GM12873 (cell line): ENCODE data around the gene GP1BB.
A peak's percentile ranks its signal among the peaks of the same experiment; 100 is the strongest.

Source experiments
- CTCF ChIP-seq: IDR thresholded peaks from 2 replicates; pipeline ENCODE4 v1.5.1; 2012; ENCODE audit warnings: low read depth, mild to moderate bottlenecking, moderate library complexity, low read length, control low read depth; ENCODE audit not compliant: insufficient read depth; ENCODE audit errors: missing control alignments

Gene GP1BB

DNA sequence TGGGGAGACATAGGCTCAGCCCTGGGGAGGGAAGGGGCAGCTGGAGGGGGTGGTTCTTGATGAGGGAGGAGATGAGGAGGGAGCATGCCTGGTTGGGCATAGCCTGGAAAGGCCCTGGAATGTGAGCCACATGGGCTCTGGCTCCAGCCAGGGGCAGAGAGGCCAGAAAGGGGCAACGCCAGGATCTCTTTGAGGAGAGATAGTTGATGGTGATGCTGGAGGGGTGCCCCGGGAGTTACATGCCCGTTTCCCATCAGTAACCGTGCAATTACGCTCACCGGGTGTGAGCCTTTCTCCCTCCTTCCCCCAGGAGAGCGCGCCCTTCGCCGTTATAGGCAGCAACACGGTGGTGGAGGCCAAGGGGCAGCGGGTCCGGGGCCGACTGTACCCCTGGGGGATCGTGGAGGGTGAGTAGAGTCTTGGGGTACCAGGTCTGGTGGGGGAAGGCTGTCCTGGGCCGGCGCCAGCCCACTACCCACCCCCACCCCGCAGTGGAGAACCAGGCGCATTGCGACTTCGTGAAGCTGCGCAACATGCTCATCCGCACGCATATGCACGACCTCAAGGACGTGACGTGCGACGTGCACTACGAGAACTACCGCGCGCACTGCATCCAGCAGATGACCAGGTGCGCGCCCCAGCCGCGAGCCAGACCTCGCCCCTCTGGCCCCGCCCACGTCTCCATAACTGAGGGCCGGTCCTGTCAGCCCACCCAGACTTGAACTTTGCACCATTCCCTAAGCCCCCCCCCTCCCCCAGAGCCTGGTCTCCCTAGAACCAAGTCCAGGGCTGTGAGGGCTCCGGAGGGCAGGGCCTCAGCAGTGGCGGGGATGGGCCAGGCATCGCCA is 1.8 kb upstream of the GP1BB start:
- no peak for TF ChIP-seq CTCF

- no peak for TF ChIP-seq CTCF
Measured at GRCh38 chr22:19722178-19722981, 959 bp upstream of the GP1BB start.

DNA sequence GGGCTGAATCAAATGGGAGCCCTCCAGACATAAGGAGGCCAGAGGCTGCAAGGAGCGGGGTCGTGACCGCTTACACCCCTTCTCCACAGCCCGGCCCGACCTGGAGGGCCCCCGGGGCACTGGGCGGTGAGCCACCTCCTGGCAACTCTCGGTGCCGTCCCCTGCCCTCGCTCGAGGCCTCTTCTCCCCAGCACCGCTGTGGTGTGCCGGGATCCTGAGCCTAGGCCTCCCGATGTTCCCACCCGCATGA is 432 bp upstream of the GP1BB start:
- TF ChIP-seq CTCF, result no peak

GRCh38 chr22:19723983-19724827 is 866 bp downstream of the GP1BB start:
- peak; percentile 36 for TF ChIP-seq CTCF

DNA sequence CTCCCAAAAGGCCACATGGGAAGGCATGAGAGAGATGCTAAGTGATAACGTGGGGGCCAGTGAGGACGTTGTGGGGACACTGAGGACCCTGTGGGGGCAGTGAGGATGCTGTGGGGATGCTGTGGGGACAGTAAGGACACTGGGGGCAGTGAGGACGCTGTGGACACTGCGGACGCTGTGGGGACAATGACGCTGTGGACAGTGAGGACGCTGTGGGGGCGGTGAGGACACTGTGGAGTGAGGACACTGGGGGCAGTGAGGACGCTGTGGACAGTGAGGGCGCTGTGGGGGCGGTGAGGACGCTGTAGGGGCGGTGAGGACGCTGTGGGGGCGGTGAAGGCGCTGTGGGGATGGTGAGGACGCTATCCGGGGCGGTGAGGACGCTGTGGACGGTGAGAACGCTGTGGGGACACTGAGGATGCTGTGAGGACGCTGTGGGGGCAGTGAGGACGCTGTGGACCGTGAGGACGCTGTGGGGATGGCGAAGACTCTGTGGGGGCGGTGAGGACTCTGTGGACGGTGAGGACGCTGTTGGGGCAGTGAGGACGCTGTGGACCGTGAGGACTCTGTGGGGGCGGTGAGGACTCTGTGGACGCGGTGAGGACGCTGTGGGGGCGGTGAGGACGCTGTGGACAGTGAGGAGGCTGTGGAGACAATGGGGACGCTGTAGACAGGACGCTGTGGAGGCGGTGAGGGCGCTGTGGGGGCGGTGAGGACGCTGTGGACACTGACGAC is 1.8 kb downstream of the GP1BB start:
- no peak for TF ChIP-seq CTCF

- no peak for TF ChIP-seq CTCF
Measured at GRCh38 chr22:19727310-19728150, 4.2 kb downstream of the GP1BB start.
